ENCODE measurements around the gene PLAC1.

PLAC1 gene

GRCh38 chrX:134631426-134632346 is 26.6 kb downstream of the PLAC1 start:
- H3K36me3 ChIP-seq (ENCODE audit: insufficient read depth, low read length): no peaks in the 10 kb centered on the region
- no peaks in the 10 kb centered on the region for H3K9me3 ChIP-seq (ENCODE audit: control insufficient read depth, insufficient read depth, low read length)
- H3K4me1 ChIP-seq (ENCODE audit: insufficient read depth, low read length): no peaks in the 10 kb centered on the region
- no peak overlapping the region for H3K9ac ChIP-seq (ENCODE audit: low read depth, low read length)

GRCh38 chrX:134628663-134629062 is 29.6 kb downstream of the PLAC1 start:
- Histone ChIP-seq H3K36me3 (ENCODE audit: insufficient read depth, low read length) (no peaks in the 10 kb centered on the region), H3K9me3 (ENCODE audit: control insufficient read depth, insufficient read depth, low read length) (no peaks in the 10 kb centered on the region), H3K9ac (ENCODE audit: low read depth, low read length) (no peak overlapping the region), H3K4me1 (ENCODE audit: insufficient read depth, low read length) (peaks cover 6% of the 10 kb centered on the region)

- Histone ChIP-seq H3K4me1 (ENCODE audit: insufficient read depth, low read length) (peaks cover 26% of the 10 kb centered on the region), H3K9me3 (ENCODE audit: control insufficient read depth, insufficient read depth, low read length) (no peaks in the 10 kb centered on the region), H3K9ac (ENCODE audit: low read depth, low read length) (no peak overlapping the region), H3K36me3 (ENCODE audit: insufficient read depth, low read length) (no peaks in the 10 kb centered on the region)
Measured at GRCh38 chrX:134626434-134626833, 31.8 kb downstream of the PLAC1 start.

GRCh38 chrX:134625315-134625718 is 33.0 kb downstream of the PLAC1 start:
- H3K9me3 ChIP-seq (ENCODE audit: control insufficient read depth, insufficient read depth, low read length): no peaks in the 10 kb centered on the region

GRCh38 chrX:134624046-134624430 is 34.2 kb downstream of the PLAC1 start:
- Histone ChIP-seq H3K36me3 (ENCODE audit: insufficient read depth, low read length) (no peaks in the 10 kb centered on the region), H3K9me3 (ENCODE audit: control insufficient read depth, insufficient read depth, low read length) (no peaks in the 10 kb centered on the region), H3K9ac (ENCODE audit: low read depth, low read length) (no peak overlapping the region), H3K4me1 (ENCODE audit: insufficient read depth, low read length) (peaks cover 30% of the 10 kb centered on the region)

More at GRCh38 chrX:134625315-134625718, 33.0 kb downstream of the PLAC1 start:
- peaks cover 30% of the 10 kb centered on the region for H3K4me1 ChIP-seq (ENCODE audit: insufficient read depth, low read length)
- H3K36me3 ChIP-seq (ENCODE audit: insufficient read depth, low read length): no peaks in the 10 kb centered on the region
- no peak overlapping the region for H3K9ac ChIP-seq (ENCODE audit: low read depth, low read length)

- no peak overlapping the region for H3K9ac ChIP-seq (ENCODE audit: low read depth, low read length)
- H3K9me3 ChIP-seq (ENCODE audit: control insufficient read depth, insufficient read depth, low read length): no peaks in the 10 kb centered on the region
- no peaks in the 10 kb centered on the region for H3K36me3 ChIP-seq (ENCODE audit: insufficient read depth, low read length)
- peaks cover 30% of the 10 kb centered on the region for H3K4me1 ChIP-seq (ENCODE audit: insufficient read depth, low read length)
Measured at GRCh38 chrX:134623293-134624045, 34.8 kb downstream of the PLAC1 start.

- no peak overlapping the region for H3K9ac ChIP-seq (ENCODE audit: low read depth, low read length)
- H3K4me1 ChIP-seq (ENCODE audit: insufficient read depth, low read length): peaks cover 30% of the 10 kb centered on the region
- H3K9me3 ChIP-seq (ENCODE audit: control insufficient read depth, insufficient read depth, low read length): no peaks in the 10 kb centered on the region
- H3K36me3 ChIP-seq (ENCODE audit: insufficient read depth, low read length): no peaks in the 10 kb centered on the region
Measured at GRCh38 chrX:134622813-134623185, 35.5 kb downstream of the PLAC1 start.

GRCh38 chrX:134622056-134622812 is 36.0 kb downstream of the PLAC1 start:
- Histone ChIP-seq H3K4me1 (ENCODE audit: insufficient read depth, low read length) (peaks cover 30% of the 10 kb centered on the region), H3K36me3 (ENCODE audit: insufficient read depth, low read length) (no peaks in the 10 kb centered on the region), H3K9me3 (ENCODE audit: control insufficient read depth, insufficient read depth, low read length) (no peaks in the 10 kb centered on the region), H3K9ac (ENCODE audit: low read depth, low read length) (no peak overlapping the region)

- Histone ChIP-seq H3K9ac (ENCODE audit: low read depth, low read length) (no peak overlapping the region), H3K4me1 (ENCODE audit: insufficient read depth, low read length) (peaks cover 30% of the 10 kb centered on the region), H3K9me3 (ENCODE audit: control insufficient read depth, insufficient read depth, low read length) (no peaks in the 10 kb centered on the region), H3K36me3 (ENCODE audit: insufficient read depth, low read length) (no peaks in the 10 kb centered on the region)
Measured at GRCh38 chrX:134619838-134620237, 38.4 kb downstream of the PLAC1 start.

GRCh38 chrX:134613396-134613795 is 44.9 kb downstream of the PLAC1 start:
- no peaks in the 10 kb centered on the region for H3K9me3 ChIP-seq (ENCODE audit: control insufficient read depth, insufficient read depth, low read length)
- no peaks in the 10 kb centered on the region for H3K4me1 ChIP-seq (ENCODE audit: insufficient read depth, low read length)
- no peaks in the 10 kb centered on the region for H3K36me3 ChIP-seq (ENCODE audit: insufficient read depth, low read length)
- no peak overlapping the region for H3K9ac ChIP-seq (ENCODE audit: low read depth, low read length)

GRCh38 chrX:134608153-134608552 is 50.1 kb downstream of the PLAC1 start:
- H3K4me1 ChIP-seq (ENCODE audit: insufficient read depth, low read length): peaks cover 19% of the 10 kb centered on the region
- H3K36me3 ChIP-seq (ENCODE audit: insufficient read depth, low read length): no peaks in the 10 kb centered on the region
- H3K9ac ChIP-seq (ENCODE audit: low read depth, low read length): no peak overlapping the region
- no peaks in the 10 kb centered on the region for H3K9me3 ChIP-seq (ENCODE audit: control insufficient read depth, insufficient read depth, low read length)

GRCh38 chrX:134607523-134607922 is 50.7 kb downstream of the PLAC1 start:
- no peaks in the 10 kb centered on the region for H3K9me3 ChIP-seq (ENCODE audit: control insufficient read depth, insufficient read depth, low read length)
- H3K4me1 ChIP-seq (ENCODE audit: insufficient read depth, low read length): peaks cover 19% of the 10 kb centered on the region
- H3K36me3 ChIP-seq (ENCODE audit: insufficient read depth, low read length): no peaks in the 10 kb centered on the region
- no peak overlapping the region for H3K9ac ChIP-seq (ENCODE audit: low read depth, low read length)

- H3K9ac ChIP-seq (ENCODE audit: low read depth, low read length): no peak overlapping the region; the same call in 1 of the 2 replicates
- no peaks in the 10 kb centered on the region for H3K36me3 ChIP-seq (ENCODE audit: insufficient read depth, low read length)
- no peaks in the 10 kb centered on the region for H3K9me3 ChIP-seq (ENCODE audit: control insufficient read depth, insufficient read depth, low read length)
- H3K4me1 ChIP-seq (ENCODE audit: insufficient read depth, low read length): peaks cover 19% of the 10 kb centered on the region
Measured at GRCh38 chrX:134604701-134605311, 53.5 kb downstream of the PLAC1 start.

All from ES-I3 (cell line).